Activated CD4-positive, CD25-positive, alpha-beta regulatory T cell treated with anti-CD3 and anti-CD28 coated beads, Interleukin-2, amount 50 U/mL, for 72 hours (primary cell): Measurements from ENCODE around the gene AGAP1.
"Not testable (repeated sequence)": the region's sequence is repeated elsewhere in the genome, so short reads cannot be mapped to it uniquely, and the experiment has no call there.

Source experiments
- DNase-seq: peaks from one replicate; pipeline ENCODE4 v3.0.0; 2021

The AGAP1 gene

DNA sequence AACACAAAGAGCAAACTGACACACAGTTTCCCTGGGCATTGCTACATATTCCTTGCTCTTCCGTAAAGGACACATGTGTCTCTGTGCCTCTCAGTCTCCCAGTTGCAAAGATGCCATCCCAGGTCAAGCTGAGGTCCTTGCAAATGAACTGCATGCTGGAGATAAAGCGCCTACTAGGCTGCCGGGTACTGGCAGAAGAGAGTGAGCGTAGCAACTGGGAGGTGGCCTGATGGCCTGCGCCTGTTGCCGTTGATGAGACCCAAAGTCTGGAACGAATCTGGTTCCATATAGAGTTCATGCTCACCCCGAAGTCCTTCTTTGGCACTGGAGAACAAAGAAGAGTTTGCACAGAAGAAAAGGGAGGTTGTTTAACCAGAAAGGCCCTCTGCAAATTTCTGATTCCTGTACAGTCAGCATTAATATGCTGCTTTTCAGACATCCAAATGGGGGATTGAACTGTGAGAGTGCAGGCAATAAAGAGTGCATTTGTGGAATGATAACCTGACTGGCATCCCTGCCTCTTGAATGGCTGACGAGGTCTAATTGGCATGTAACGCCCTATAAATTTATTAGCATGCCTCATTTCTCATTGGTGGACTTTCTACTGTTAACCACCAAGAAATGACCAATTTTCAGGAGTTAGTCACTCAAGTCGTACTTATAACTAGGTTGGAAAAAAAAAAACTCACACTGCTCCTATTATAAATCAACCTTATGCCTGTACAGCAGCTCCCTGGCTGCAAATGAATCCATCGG is 595.6 kb downstream of the AGAP1 start:
- no peak for DNase-seq

GRCh38 chr2:236090027-236090382 is 596.2 kb downstream of the AGAP1 start:
- DNase-seq: no peak

GRCh38 chr2:236090826-236091225 is 597.0 kb downstream of the AGAP1 start:
- not testable (repeated sequence) for DNase-seq

DNA sequence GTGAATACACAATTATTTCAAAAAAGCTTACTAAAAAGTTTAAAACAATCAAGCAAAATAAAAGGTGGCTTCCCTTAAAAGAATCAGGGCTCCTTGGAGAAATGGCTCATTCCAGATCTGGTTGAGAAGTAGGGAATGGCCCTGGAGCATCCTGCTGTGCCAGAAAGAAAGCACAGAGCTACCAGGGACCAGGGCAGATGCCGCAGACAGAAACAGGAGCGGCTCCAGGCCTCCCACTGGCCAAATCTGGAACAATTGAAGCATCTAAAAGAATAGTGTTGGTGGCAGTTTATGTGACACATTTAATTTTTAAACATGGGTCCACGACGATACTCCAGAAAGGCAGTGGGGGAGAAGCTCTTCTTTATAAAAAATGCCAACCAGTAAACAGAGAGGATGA is 598.9 kb downstream of the AGAP1 start:
- no peak for DNase-seq

- no peak for DNase-seq
Observed at GRCh38 chr2:236093134-236093533, 599.3 kb downstream of the AGAP1 start.

DNA sequence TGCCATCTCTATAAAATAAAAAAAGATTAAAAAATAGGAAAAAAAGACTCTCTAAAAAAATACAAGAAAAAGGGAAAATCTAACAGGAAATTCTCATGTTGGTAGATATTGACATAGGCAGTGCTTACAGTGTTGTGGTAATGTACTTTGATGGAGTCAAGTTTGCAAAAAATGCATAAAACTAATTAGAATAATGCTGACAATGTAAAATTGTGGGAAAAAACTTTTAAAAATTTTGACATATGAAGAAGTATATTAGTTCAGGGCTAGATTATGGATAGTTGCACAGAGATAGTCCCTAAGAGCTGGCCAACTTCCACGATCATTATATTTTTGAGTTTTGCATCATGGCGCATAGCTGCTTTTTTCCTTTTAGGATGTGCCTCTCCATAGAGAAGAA is 601.7 kb downstream of the AGAP1 start:
- no peak for DNase-seq

DNA sequence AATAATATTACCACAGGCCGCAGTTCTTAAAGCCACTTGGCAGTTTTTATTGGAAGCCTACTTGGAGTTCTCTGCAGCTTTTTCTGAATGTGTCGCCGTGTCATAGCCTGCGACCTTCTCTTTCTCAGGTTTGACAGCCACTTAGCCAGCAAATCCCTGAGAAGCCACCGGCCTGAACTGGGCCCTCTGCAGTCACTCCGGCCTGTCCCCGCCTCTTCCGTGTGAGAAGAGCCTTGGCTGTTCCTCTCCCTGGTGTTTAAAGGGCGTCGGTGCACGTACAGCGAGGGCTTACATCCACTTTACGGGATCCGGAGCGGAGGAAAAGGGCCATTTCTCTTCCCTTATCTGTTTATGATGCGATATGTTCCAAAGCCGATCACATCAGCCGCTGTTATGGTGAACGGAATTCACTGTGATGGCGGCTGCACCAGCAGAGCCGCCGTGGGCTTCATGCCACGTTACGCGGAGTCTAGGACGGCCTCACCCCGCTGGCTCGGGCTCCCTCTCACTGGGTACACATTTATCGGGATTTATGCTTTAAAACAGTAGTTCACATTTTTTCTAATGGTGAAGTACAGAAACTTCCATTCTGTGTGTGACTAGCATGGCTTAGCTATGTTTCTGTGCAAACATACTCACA is 607.6 kb downstream of the AGAP1 start:
- no peak for DNase-seq

GRCh38 chr2:236102971-236103370 is 609.1 kb downstream of the AGAP1 start:
- no peak for DNase-seq

DNA sequence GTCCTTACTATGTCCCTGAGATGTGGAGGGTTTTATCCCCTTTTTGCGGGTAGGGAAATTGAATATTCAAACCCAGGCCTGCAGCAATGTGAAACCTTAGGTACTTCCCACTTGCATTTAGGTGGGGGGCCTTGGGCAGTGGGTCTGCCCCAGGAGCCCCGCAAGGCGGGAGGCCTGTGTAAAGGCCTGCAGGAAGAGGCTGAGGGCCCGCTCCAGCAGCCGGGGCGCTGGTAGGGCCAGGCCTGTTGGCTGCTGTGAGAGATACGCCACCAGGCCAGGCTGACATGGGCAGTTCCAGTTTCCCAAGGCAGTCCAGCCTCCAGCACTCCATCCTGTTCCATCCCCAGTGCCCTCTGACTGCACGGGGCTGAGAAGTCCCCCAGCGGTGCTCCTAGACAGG is 610.1 kb downstream of the AGAP1 start:
- DNase-seq: no peak

- DNase-seq: no peak
Observed at GRCh38 chr2:236105955-236106607, 612.2 kb downstream of the AGAP1 start.

DNA sequence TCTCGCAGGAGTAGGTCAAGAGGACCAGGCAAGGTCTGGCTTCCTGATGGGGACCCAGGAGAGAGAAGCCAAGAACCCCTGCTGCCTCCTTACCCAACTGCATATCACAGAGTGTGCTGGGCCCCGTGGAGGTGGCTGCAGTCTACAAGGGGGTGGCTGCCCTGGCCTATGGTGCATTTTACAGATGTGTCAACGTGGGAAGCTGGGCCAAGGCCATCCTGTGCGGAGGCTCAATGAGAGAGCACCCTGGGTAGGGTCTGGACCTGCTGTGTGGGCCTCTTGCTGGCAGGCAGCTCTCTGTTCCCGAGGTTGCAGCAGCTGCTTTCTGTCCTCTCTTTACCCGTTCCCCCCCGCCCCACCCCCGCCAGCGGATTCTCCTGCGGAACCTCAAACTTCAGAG is 612.9 kb downstream of the AGAP1 start:
- no peak for DNase-seq

DNA sequence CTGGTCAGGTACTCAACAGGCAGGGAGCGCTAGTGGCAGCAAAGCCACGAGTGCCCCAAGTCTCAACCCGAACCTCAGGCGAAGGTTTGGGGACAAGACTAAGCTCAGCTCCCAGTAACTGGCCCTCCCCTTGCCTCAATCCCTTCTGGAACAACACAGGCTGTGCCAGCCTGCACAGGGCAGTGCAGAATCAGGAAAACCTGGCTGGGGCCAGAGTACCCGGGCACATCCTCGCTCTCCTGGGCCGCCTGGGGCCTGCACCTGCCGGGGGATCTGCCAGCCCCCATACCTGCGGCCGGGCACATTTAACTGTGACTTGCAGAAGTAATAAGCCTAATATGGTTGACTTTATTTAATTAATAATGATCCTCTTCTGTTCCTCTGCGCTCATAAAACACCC is 613.7 kb downstream of the AGAP1 start:
- DNase-seq: no peak

- DNase-seq: no peak
Observed at GRCh38 chr2:236107942-236108625, 614.2 kb downstream of the AGAP1 start.

DNA sequence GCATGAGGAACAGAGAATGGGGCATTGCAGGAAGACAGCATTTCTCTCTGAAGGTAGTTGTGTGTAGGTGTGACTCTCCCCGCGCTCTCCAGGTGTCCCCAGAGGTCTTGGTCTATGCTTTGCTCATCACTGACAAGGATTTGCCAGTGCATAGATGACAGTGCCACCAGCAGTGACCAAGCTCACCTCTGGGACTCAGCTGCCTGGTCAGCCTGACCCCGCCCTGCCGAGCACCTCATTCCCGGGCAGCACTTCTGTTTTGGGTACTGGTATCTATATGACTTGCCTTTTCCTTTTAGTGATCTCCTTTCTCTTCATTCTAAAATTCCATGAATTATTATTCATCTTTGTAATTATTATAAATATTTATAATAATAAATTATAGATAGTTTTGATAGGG is 615.2 kb downstream of the AGAP1 start:
- no peak for DNase-seq

DNA sequence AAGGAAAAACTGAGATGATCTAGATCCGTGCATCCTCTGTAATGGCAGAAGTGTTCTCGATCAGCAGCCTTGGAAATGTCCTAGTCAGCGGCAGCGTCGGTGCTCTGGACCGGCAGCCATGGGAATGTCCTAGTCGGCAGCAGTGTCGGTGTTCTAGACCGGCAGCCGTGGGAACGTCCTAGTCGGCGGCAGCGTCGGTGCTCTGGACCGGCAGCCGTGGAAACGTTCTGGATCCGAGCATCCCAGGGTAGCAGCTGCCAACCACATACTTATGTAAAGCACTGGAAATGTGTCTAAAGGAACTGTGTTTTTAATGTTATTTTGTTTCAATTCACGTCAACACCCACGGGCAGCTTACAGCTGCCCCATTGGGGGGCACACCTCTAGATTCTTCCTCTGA is 615.6 kb downstream of the AGAP1 start:
- DNase-seq: no peak

DNA sequence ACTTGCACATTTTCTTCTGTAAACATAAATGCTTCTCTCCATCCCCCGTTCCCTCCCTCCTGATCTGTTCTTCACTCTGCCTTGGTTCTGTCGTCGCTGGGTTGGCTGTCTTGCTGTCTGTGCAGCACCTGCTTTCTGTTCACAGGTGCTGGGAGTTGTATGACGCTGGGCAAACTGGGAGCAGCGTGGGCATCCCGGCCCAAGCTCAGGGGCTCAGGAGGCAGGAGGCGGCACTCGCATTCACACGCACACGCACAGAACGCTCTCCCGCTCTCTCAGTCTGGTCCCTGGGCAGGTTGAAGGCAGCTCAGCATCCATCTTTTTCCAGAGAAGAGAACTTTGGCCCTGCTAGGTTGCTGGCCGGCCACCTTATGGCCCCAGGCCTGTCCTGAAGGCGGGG is 618.6 kb downstream of the AGAP1 start:
- DNase-seq: no peak

GRCh38 chr2:236113425-236113824 is 619.6 kb downstream of the AGAP1 start:
- no peak for DNase-seq

DNA sequence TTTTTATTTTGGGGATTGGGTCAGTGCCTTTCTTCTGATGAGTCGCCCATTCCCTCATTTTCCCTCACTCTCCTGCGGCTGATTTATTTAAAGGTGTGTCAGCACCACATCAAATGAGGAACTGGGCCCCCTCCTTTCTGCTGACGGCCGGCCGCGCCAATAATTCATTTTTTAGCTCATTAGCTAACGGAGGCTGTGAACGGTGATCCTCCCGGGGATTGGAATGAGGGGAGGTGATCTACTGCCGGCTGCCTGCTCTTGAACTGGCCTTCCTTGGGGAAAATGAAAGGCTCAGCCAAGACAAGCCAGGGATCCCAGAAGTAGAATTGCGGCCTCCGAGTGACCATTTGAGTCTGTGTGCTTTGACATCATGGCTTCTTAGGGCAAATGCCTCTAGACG is 620.1 kb downstream of the AGAP1 start:
- no peak for DNase-seq

DNA sequence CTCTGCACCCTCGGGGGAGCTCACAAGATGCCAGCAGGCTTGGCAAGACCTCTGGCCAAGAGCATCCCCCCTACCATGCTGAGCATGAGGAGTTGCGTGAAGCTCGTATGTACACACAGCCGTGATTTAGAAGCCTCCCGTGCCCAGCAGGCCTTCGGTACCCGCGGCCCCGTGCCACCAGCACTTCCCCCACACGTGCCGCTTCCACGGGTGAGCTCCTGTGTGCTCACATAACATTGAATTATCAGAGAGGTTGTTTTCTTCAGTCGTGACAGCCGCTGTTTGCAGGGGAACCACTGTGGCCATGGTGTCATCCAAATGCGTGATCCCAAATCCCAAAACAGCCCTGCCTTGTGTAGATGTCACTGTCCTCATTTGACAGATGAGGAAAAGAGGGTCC is 621.1 kb downstream of the AGAP1 start:
- DNase-seq: no peak

GRCh38 chr2:236117401-236117800 is 623.6 kb downstream of the AGAP1 start:
- no peak for DNase-seq

DNA sequence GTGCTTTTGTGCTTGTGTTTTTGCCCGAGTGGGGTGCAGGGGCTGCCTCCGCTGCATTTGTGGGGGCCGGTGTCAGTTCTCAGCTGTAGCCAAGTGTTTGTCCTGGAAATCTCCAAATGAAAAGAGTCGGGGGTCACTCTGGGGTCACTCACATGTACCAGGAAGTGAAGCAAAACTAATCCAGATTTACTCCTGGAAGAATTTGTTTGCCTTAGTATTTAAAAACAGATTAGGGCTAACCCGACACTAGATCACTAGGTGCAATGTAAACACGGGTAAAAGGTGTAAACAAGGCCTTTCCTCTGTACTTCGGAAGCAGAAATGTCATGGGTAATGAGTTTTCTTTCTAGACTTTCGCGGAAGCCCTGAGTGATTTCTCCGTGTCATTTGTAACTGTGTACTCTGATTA is 624.0 kb downstream of the AGAP1 start:
- DNase-seq: no peak

GRCh38 chr2:236119003-236119402 is 625.2 kb downstream of the AGAP1 start:
- no peak for DNase-seq

GRCh38 chr2:236119476-236119875 is 625.6 kb downstream of the AGAP1 start:
- no peak for DNase-seq

GRCh38 chr2:236120141-236120601 is 626.3 kb downstream of the AGAP1 start:
- no peak for DNase-seq
